ENCODE data around the gene CLIP4.

Gene CLIP4

DNA sequence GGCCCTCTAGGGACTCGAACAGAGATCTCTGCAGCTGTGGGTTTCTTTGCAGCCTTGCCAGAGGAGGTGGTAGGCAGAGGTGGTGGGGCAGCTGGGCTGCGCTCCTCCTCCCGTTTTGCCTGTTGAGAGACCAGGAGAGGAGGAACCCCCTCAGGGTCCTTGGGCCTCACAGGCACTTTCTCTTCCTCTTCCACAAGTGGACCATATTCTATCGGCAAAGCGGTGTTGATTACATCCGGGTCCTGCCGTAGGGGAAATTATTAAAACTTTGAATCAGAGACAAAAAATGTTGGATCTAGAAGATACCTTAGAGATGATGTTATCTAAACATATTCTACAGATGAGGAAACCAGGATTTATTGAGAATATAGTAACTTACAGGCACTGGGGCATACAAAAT, 78.5 kb downstream of the CLIP4 start:
- DNase-seq: no peak

DNA sequence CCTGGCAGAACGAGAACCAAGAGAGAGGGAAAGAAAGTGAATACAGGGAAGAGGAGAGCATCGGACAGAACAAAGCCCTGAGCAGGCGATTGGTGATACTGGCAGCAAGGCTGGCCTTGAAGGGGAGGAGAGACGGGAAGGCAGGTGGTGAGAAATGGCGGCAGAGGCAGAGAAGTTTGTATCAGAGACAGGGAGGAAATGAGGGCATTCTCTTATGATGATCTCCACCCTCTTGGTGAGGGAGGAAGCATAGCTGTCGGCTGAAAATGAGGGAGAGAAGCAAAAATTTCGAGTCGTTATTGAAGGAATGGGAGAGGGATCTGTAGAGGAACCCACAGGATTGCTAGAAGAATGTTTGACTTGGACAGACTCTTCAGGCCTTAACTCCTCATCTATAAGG, 80.6 kb downstream of the CLIP4 start:
- no peak for DNase-seq

DNA sequence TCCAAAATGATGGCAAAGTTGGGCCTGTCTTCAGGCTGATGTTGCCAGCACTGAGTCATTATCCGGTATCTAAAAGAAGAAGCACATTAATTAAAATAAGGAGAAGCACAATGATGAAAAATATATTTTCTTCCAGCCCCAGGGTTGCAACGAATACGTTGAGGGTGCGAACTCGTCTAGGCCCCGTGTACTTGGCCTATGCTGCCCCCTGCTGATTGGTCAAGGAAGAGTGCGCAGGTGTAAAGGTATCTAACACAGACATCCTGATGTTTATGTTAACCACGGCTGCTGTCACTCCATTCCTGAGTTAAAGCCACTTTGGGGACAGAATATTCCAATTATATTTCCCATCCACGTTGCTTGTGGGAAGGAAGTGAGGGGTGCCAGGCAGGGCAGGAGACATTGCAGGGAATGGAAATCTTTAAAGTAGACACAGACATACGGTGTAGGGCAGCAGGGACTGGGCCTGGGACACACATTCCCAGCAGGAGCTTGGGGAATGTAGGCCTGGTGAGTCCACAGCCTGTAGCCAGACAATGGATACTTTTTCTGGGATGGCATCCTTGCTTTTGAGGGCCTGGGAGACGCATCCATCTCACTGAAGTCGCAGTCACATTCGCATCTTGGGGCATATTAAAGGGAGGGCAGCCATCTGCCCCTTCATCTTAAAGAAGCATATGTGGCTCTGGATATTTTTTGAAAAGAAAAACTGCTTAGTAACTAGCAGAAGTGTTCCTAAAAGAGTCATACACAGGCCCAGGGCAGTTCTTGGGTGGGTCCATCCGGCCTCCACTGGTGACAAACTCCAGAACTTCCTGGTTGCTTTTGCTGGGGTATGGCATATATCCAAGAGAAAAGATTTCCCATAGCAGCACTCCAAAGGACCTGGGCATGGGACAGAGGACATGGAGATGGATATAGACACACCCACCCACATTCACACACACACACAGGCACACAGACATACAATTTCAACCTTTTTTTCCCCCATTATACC, 81.9 kb downstream of the CLIP4 start:
- peak; percentile 13 for DNase-seq

DNA sequence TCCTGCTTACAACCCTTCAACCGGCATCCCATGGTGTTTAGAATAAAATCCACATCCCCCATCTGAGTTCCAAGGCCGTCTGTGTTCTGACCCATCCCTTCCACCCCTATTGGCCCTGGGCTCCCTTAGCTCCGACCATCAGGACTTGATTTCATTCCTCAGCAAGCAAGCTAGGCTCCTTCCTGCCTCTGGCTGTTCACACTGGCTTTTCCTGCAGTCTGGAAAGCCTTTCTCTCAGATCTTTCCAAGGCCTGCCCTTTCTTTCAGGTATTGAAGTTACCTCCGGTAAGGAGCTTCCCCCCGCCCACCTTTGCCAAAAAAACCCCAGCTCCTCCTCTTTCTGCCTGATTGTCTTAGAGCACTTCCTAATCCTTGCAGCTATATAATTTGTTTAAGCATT, 86.8 kb downstream of the CLIP4 start:
- no peak for DNase-seq

DNA sequence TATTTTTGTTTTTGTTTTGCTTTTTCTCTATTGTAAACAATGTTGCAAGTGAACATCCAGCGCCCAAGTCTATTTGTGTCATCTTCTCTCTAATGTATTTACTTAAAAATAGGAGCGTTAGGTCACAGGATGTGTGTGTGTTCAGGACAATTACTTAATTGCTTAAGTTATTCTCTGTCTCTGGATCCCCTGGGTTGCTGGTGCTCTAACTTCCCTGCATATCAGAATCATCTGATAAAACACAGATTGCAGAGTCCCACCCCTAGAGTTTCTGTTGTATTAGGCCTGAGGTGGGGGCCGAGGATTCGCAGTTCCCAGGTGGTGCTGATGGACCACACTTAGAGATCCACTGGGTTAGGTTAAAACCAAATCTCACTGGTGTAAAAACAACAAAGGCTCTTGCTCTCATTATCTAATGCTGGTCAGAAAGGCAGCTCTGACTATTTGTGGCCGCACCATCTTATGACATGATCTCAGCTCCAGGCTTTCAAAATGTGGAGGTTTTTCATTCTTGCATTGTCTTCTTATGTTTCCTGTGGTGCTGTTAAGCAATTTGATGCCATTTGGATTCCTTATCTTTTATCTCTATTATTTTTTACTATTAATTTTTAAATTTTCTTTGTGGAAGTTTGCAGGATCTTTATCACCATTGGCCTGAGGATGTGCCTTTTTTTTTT, 87.7 kb downstream of the CLIP4 start:
- no peak for DNase-seq

DNA sequence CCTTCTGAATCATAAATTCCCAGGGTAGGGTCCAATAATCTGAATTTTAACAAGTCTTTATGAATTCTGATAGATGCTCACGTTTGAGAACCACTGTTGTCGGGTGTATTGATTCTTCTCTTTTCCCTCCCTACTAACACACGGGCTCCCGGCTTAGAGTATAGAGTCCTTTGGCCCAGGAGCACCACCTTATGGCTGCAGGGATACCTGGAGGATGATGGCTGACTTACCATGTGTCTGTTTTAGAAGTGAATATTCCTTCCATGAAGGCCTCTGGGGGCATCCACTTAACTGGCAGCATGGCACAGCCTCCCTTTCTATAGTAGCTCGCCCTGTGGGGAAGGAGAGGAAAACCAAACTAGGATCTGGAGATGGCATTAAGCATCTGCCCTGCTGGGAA, 91.7 kb downstream of the CLIP4 start:
- no peak for DNase-seq

DNA sequence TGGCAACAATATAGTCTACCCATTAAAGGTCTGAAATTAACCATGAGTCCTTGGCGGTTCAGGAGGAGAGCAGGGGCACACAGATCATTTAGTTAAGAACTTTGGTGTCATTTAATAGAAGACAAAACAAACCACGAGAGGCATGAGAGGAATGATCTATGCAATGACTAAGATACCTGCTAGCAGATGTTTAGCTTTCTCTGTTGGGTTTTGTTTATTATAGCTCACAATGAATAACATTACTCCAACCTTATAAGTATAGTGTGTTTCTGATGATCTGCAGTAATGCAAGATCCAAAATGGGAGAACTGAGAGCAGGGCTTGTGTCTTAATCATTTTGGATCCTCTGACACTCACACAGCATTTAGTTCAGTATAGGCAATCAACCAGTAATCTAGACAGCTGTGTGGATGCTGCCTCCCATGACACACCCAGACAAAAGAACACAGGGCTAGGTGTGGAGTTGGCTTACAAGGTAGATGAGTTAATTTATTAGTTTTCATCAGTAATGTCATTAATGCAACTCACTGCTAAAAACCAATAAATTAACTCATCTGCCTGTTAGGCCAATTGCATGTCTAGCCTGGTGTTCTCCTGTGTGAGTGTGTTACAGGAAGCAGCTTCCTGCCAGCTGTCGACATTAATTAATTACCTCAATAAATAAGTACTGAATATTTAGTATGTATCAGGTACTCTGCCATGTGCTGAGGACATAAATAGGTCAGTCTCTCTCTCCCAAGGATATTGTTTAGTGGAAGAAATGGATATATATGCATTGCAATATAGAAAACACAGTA, 92.3 kb downstream of the CLIP4 start:
- DNase-seq: no peak

DNA sequence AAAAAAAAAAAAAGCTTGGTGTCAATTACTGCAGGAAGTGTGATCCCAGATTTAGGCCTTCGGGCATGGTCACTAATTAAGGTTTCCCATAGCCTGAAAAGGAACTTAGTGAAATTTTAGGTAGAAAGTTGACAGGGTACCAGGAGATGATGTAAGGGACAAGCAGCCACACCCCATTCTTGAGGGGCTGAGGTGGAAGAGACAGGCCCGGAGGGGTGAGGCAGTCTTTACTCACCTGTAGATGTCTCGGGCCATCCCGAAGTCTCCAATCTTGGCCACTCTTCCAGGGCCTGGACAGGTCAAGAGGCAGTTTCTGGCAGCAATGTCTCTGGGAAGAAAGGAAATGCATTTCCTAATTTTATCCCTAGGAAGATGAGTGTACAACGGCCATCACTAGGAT, 94.3 kb downstream of the CLIP4 start:
- DNase-seq: no peak

DNA sequence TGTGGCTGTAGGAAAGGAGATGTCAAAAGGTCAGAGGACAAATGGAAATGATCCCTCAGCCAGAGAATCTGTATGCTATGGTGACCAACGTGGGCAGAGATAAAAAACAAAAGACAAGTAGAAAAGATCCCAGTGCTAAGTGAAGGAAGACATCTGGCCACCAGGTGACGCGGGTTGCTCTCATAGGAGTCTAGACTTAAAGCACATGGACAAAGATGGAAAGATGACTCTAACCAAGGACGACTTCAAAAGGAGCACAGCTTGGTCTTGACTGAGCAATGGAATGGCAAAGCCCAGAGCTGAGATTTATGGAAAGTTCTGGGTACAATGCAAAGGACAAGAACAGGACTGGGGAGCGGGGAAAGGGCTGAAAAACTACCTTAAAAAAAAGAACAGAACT, 96.8 kb downstream of the CLIP4 start:
- no peak for DNase-seq

DNA sequence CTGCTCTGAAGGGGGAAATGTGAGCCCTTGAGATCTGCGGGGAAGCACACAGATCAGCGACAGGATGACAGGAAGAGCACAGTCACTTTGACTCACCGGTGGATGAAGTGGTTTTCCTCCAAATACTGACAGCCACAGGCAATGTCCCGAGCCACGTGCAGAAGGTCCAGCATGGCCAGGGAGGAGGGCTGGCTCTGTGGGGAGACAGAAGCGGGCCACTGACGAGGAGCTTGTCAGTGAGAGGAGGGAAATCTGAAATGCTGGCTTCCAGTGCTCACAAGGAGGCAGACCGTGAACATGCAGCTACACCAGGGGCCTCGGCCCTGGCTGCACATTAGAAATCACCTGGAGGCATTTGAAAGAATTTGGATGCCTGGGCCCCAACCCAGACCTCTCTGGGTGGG, 98.7 kb downstream of the CLIP4 start:
- DNase-seq: no peak

DNA sequence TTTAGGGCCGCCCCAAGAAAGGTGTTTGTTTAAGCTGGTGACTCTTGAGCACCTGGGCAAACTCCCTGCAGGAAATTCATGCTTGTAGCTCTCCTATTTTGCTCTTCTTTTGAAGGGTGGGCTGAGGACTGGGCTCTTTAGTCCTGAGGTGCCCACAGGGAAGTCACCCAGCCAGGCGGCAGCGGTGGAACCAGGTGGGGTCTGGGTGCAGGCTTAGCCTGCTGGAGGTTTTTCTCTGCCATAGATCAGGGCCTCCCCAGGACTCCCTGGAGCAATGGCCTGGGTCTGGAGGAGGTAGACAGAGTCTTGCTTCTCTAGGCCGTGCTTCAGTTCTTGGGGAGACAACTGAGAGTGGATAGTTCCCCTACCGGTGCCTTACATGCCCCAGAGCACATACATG, 99.9 kb downstream of the CLIP4 start:
- no peak for DNase-seq

DNA sequence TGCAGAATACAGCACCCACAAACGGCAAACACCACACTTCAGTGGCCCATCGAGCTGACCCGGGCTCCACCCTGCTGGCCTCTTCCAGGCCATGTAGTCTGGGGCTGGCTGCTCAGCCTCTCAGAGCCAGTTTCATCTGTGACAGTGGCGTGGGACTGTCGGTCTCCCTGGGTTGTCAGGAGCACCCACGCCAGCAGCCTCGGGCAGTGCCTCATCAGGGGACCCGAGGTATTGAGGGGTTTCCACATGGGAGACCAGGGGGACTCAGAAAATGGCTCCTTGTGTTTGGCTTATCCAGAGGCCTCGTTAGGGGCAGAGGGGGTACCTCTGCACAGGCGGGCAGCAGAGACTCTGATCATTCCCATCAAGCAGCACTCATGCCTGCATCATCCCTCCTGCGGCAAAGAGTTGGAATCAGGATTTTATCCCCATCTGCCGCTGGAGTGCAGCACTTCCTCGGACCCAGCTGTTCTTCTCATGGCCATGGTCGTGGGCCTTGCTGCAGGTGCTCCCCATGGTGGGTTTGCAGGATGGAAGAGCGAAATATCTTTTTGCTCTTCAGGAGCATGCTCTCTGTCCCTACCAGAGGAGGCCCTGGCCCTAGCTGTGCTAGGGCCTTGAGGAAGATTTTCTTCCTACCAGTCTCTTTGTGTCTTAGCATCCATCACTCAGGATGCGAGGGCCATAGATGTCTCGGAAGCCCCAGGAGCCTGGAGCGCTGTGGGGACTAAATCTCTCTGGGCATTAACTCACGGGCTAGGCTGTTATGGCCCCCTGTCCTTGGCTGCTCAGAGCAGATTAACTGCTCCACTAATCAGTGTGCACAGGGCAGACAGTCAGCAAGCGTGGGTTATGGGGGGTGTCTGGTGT, 100.8 kb downstream of the CLIP4 start:
- no peak for DNase-seq

DNA sequence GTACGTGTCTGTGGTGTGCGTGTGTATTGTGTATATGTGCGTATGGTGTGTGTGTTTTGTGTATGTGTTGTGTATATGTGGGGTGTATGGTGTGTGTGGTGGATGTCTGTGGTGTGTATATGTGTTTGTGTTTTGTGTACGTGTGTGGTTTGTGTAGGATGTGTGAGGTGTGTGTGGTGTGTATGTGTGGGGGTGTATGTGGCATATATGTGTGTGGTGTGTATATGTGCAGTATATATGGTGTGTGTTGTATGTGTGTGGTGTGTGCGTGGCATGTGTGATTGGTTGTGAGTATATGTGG, 101.3 kb downstream of the CLIP4 start:
- DNase-seq: no peak

DNA sequence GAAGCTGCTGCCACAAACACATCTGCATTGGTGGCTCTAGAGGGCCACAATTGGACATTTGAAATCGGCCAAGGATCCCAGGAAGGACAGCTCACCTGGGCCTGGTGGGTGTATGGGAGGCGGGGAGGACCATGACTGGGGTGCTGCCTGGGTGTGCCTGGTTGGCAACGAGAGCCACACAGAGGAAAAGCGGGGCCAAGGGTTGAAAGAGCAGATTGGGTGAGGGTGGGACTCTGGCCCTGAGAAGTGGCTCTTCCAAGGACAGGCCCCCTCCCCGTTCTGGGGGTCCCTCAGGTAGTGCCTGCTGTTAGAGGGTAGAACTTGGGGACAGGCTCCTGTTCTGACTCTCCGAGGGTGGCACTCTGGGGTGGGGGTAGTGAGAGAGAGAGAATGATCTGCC, 102.9 kb downstream of the CLIP4 start:
- DNase-seq: no peak

DNA sequence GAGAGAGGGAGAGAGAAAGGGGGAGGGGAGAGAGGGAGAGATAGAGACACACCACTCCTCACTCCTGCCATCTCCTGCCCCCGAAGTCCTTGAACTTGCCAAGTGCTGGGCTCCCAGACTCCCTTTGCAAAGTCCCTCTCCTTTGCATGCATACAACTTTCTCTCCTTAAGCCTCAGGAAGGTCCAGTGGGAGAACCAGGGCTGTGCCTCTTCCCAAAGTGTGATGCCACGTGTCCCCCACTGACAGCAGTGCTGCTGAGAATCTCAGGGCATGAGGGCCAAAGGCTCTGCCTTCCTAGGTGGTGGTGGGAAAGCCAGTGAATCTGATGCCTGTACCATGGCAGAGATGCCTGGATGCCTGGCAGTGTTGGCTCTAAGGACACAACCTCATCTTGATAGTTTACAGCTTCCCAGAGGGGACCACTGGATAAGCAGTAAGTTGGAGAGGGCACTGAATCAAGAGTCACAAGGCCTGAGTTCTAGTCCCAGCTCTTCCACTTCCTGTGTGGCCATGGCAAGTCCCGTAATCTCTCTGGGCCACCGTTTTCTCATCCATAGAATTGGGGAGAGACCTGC, 103.4 kb downstream of the CLIP4 start:
- no peak for DNase-seq

DNA sequence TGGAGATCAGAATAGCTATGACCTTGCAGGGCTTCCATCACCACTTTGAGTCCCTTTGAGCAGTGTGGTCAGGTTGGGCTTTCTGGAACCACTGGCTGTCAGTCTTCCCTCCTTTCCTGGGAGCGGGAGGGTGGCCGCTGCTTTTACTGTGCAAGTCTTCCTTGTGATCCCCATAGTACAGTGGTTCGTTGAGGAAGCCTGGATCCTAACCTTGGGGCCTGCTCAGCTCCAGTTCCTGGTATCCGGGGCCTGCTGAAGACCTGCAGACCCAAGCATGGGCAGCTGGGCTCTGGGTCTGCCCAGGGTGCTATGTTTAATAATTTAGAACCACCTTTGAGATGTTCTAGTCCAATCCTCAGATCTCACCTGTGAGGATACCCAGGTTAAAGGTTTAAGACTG, 104.2 kb downstream of the CLIP4 start:
- DNase-seq: no peak

DNA sequence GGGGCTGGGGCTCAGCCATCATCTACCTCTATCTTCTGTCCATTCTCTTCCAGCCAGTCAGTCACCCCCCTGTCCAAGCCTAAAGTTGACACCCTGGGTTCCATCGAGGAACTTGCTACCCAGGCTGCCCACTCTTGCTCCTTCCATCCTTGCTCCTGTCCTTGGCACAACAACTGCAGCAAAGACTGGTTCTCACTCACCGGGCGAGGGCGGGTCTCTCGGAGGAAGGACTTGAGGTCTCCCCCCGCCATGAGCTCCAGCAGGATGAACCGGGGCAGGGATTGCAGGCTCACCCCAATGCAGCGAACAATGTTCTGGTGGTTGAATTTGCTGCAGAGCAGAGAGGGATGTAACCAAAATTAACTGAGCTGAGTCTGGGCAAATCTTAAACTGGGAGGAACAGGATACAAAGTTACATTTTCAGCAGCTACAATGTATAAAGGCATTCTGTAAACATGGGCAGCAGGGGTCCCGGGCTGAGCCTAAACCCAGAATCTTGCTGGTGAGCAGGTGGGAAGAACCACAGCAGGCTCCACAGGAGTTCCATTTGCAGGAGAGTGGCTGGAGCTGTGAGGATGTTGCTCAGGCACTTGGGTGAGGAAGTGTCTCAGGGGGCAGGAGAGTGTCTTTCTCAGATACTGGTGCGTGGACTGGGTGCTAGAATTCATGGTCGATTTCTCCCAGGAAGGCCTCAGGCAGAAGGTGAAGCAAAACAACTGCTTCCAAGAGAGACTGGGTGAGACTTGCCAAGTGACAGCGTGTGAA, 105.5 kb downstream of the CLIP4 start:
- no peak for DNase-seq

DNA sequence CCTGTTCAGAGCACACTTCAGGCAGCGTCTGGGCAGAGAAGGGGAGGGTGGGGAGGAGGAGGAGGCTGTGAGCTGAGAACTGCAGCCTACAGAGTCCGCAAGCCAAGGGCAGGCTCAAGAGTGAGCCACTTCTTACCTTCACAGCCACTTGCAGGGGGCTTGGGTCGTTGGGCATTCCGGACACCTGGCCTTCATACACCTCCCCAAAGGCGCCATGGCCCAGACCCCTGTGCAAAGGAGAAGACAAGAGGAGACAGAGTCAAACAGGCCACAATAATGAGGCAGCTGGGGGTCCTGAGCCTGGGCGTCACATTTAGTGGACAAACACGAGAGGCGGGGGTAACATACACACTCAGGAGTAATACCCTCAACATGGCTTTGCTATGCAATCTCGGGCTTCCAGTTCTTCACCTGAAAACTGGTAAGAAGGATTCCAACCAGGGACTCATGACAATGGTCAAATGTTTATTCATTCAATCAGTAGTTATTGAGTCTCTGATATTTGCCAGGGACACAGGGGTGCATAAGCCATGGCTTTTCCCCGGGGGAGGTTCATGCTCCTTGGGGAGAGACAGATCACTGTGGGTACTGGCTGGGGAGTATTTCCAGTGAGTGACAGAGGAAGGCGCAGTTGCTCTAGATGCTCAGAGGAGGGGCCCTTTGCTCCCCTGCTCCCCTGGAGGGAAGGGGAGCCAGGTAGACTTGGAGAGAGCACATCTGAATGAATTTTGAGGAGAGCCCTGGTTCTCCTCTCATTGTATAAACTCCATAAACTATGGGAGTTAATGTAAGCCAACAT, 107.4 kb downstream of the CLIP4 start:
- no peak for DNase-seq

DNA sequence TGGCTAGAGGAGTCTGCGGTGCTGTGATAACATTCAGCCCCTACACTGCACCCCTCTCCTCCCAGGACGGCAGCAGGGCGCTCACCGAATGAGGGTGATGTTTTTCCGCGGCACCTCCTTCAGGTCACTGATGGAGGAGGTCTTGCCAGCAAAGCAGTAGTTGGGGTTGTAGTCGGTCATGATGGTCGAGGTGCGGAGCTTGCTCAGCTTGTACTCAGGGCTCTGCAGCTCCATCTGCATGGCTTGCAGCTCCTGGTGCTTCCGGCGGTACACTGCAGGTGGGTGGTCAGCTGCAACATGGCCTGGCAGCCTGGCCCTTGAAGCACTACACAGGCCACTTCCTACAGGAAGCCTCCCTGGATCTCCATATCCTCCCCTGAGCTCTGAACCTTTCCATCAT, 108.0 kb downstream of the CLIP4 start:
- DNase-seq: no peak

DNA sequence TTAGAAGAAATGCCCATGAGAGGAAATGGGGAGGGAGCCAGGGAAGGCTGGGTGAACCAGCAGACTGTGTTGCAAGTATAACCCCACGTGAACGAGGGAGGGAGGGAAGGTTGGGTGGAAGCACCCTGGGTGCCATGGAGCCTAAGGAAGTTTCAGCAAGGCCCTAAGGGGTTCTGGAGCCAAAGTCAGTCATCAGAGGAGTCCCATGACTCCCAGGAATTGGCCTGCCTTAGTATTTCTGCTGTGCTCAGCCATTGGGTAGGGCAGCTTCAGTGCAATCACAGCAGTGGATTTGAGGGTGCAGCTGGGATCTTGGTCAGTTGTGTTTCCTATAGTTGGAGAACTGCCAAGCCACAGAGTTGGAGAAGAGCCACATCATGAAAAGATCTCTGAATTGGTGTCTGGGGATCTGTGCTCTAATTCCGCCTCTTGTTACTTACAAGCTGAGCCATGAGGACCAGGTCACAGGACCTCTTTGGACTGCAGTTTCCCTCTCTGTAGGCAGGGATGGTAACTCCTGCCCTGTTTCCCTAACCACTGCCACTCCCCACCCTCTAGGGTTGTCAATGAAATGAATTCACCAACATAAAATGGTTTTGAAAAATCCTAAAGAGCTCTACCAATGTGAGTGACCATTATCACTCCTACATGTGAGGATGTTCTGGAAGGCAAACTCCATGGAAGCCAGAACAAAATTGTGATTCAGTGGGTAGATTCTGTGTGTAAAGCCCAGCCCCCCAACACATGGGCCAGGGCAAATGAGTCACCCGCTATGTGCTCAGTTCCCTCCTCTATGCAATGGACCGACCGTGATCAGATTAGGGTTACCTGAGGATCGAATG, 108.9 kb downstream of the CLIP4 start:
- DNase-seq: no peak
